H1 (cell line): ENCODE results near the gene MRFAP1L1. TPM values are rescaled to one million over a fixed set of nuclear protein-coding genes. Genes with fewer than 3 reads are reported as not detected.

Source experiments
- BACH1 ChIP-seq: IDR thresholded peaks from 2 replicates; pipeline ENCODE4 v1.6.1; 2012; ENCODE audit warnings: low read length, improper control_type of control experiment
- CBX8 ChIP-seq: fragments of 300-800, 300-1000 bp; sonication (generic); IDR thresholded peaks from 2 replicates; pipeline ENCODE4 v1.7.1; 2016; ENCODE audit warnings: low read depth, low read length, borderline replicate concordance
- CREB1 ChIP-seq: IDR thresholded peaks from 2 replicates; pipeline ENCODE4 v1.6.1; 2012; ENCODE audit warnings: inconsistent platforms
- E2F6 ChIP-seq: IDR thresholded peaks from 2 replicates; pipeline ENCODE4 v1.6.1; 2012; ENCODE audit warnings: inconsistent platforms
- EGR1 ChIP-seq: IDR thresholded peaks from 2 replicates; pipeline ENCODE4 v1.6.1; 2011; ENCODE audit warnings: low read depth, low read length, borderline replicate concordance
- FOSL1 ChIP-seq: IDR thresholded peaks from 2 replicates; pipeline ENCODE4 v1.6.1; 2011; ENCODE audit warnings: mild to moderate bottlenecking, low read depth, low read length, moderate library complexity; ENCODE audit not compliant: insufficient read depth
- GABPA ChIP-seq: IDR thresholded peaks from 2 replicates; pipeline ENCODE4 v1.6.1; 2011; ENCODE audit warnings: mild to moderate bottlenecking, low read length, moderate library complexity, borderline replicate concordance; ENCODE audit not compliant: insufficient read depth
- KDM1A ChIP-seq: fragments of 200-600, 300-600 bp; sonication (generic); IDR thresholded peaks from 2 replicates; pipeline ENCODE4 v1.7.1; 2016; ENCODE audit warnings: mild to moderate bottlenecking, low read length, borderline replicate concordance
- PHF8 ChIP-seq: fragments of 200-600 bp; sonication (generic); conservative IDR thresholded peaks from 2 replicates; pipeline ENCODE4 v1.7.1; 2012; ENCODE audit warnings: low read depth, mild to moderate bottlenecking, inconsistent platforms, low read length, moderate library complexity
- RFX5 ChIP-seq: IDR thresholded peaks from 2 replicates; pipeline ENCODE4 v1.6.1; 2011; ENCODE audit warnings: low read depth, low read length, improper control_type of control experiment, borderline replicate concordance
- RNF2 ChIP-seq: fragments of 200-900, 300-1000 bp; sonication (generic); IDR thresholded peaks from 2 replicates; pipeline ENCODE4 v1.7.1; 2016; ENCODE audit warnings: borderline replicate concordance, low read depth, mild to moderate bottlenecking, antibody characterized with exemption, low read length; ENCODE audit not compliant: poor library complexity, severe bottlenecking; ENCODE audit errors: missing control alignments
- TCF12 ChIP-seq: IDR thresholded peaks from 2 replicates; pipeline ENCODE4 v1.6.1; 2011; ENCODE audit warnings: low read depth, mild to moderate bottlenecking, low read length
- polyA plus RNA-seq, 7 experiments: library from polyadenylated mRNA; depleted of rRNA in 3 of 7; stranded (reverse) in 5 of 7; unstranded in 2 of 7; fragments of >200 nt in 5 of 7; fragments of 200-250 nt in 2 of 7; gene quantifications; 1 replicate in 5 of 7; 2 replicates in 1 of 7; 4 replicates in 1 of 7; pipeline versions ENCODE4 v1.2.1 to v1.2.3, GENCODE V29; 2011 to 2013; ENCODE audit warnings: missing spikeins in 2 of 7, mixed read lengths in 2 of 7
- total RNA-seq: library from RNA; stranded (reverse); fragmentation: NEBNext Ultra II Directional; extraction: Animal tissue kit (Norgen Biotek cat#: 25700); gene quantifications from 2 replicates; pipeline ENCODE4 v1.2.1, GENCODE V29; 2021
- TF ChIP-seq, protein P1 (sequence below), 3 experiments: IDR thresholded peaks; 1 replicate in 2 of 3; 2 replicates in 1 of 3; pipeline versions ENCODE4 v1.5.1 to v1.6.1; 2011; ENCODE audit warnings: low read length in 3 of 3, mild to moderate bottlenecking in 3 of 3, inconsistent platforms in 2 of 3, low read depth in 1 of 3, moderate library complexity in 1 of 3; ENCODE audit not compliant: insufficient read depth in 1 of 3; ENCODE audit errors: control extremely low read depth in 1 of 3
- TF ChIP-seq, protein P2 (sequence below): IDR thresholded peaks from 2 replicates; pipeline ENCODE4 v1.6.1; 2011; ENCODE audit warnings: low read depth, mild to moderate bottlenecking, low read length; ENCODE audit not compliant: insufficient read depth

Gene MRFAP1L1
- total and polyA plus RNA-seq, 2 of the 8 experiments (the other 6 are each of a cell fraction or from before 2014, with no cell fraction given) = 26.8 to 54.3 TPM

DNA sequence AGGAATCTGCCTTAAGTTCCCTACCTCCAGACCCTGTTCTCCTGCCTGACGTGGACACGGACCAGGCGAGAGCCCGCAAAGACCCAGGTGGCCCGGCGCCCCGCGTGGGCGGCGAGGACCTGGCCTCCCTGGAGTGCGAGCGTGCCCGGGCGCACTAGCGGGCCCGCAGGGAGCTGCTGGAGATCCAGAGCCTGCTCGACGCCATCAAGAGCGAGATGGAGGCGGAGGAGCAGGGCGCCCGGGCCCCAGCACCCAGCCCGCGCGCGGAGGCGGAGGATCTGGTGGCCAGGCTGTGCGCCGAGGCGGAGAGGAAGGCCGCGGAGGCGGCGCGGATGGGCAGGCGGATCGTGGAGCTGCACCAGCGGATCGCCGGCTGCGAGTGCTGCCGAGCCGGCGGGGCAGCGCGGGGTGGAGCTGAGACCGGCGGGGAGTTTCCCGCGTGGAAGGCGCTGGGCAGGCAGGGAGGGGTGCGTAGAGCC, 51.0 kb downstream of the MRFAP1L1 start (continued):
- TF ChIP-seq, protein P1, sequence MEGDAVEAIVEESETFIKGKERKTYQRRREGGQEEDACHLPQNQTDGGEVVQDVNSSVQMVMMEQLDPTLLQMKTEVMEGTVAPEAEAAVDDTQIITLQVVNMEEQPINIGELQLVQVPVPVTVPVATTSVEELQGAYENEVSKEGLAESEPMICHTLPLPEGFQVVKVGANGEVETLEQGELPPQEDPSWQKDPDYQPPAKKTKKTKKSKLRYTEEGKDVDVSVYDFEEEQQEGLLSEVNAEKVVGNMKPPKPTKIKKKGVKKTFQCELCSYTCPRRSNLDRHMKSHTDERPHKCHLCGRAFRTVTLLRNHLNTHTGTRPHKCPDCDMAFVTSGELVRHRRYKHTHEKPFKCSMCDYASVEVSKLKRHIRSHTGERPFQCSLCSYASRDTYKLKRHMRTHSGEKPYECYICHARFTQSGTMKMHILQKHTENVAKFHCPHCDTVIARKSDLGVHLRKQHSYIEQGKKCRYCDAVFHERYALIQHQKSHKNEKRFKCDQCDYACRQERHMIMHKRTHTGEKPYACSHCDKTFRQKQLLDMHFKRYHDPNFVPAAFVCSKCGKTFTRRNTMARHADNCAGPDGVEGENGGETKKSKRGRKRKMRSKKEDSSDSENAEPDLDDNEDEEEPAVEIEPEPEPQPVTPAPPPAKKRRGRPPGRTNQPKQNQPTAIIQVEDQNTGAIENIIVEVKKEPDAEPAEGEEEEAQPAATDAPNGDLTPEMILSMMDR (IDR thresholded peaks at IDR 0.05; ENCODE audit: control extremely low read depth in 1 of 3, insufficient read depth in 1 of 3, low read depth in 1 of 3, low read length in 3 of 3) = no peak
- TF ChIP-seq, protein P2, sequence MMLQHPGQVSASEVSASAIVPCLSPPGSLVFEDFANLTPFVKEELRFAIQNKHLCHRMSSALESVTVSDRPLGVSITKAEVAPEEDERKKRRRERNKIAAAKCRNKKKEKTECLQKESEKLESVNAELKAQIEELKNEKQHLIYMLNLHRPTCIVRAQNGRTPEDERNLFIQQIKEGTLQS = no peak
- TF ChIP-seq CREB1 (no peak), FOSL1 (no peak), E2F6 (peak; percentile 93), RFX5 (no peak), KDM1A (no peak), EGR1 (peak; percentile 53; the same call in 1 of the 2 replicates), CBX8 (no peak), BACH1 (0 out of 2 replicates have a peak, but pooled peaks have one; percentile 5), TCF12 (no peak), RNF2 (no peak), GABPA (peak; percentile 66; the same call in 1 of the 2 replicates), PHF8 (0 out of 2 replicates have a peak, but pooled peaks have one; percentile 30)
- TF ChIP-seq, all 59 proteins: peak for 11
